ENCODE data around the gene ABCC4. TPM values are rescaled to one million over a fixed set of nuclear protein-coding genes. Genes with fewer than 3 reads are reported as not detected.

Gene ABCC4
- total RNA-seq, 4 donors from 2014 or later = 2.5 to 12.6 (median 6.0) TPM

GRCh38 chr13:94993616-94994015, 307.6 kb downstream of the ABCC4 start:
- WGBS, 2 donors = 48 to 68% methylated on average over 3 of the region's 3 CpGs
- H3K27ac ChIP-seq = no peak overlapping the region
- no peaks in the 10 kb centered on the region for H3K4me1 ChIP-seq
- intact Hi-C loops (cut with DNase I) = no loop called here
- no peaks in the 10 kb centered on the region for H3K36me3 ChIP-seq
- TF ChIP-seq CTCF (IDR thresholded peaks at IDR 0.05) (no peak), POLR2A (IDR thresholded peaks at IDR 0.05) (no peak)
- no peaks in the 10 kb centered on the region for H3K9me3 ChIP-seq
- peaks cover 0 to 2% (median 0%) of the 10 kb centered on the region in 4 donors for H3K27me3 ChIP-seq
- no peak for DNase-seq
- no peak overlapping the region for H3K4me3 ChIP-seq

- Histone ChIP-seq H3K9me3 (no peaks in the 10 kb centered on the region), H3K4me3 (no peak overlapping the region), H3K4me1 (no peaks in the 10 kb centered on the region), H3K27me3 (no peaks in the 10 kb centered on the region), H3K27ac (no peak overlapping the region), H3K36me3 (no peaks in the 10 kb centered on the region)
- intact Hi-C loops (cut with DNase I) = no loop called here
- no peak for DNase-seq
- no peak for TF ChIP-seq CTCF (IDR thresholded peaks at IDR 0.05)
- no peak for TF ChIP-seq POLR2A (IDR thresholded peaks at IDR 0.05)
- 69 to 73% methylated on average over 9 of the region's 9 CpGs for WGBS, 2 donors
These were observed 309.0 kb downstream of the ABCC4 start for GRCh38 chr13:94992036-94992960.

GRCh38 chr13:94988654-94989053, 312.6 kb downstream of the ABCC4 start:
- TF ChIP-seq CTCF (IDR thresholded peaks at IDR 0.05) (peak in 1 of 6 experiments; percentile 28), POLR2A (IDR thresholded peaks at IDR 0.05) (no peak)
- H3K36me3 ChIP-seq = no peaks in the 10 kb centered on the region
- no peak overlapping the region for H3K27ac ChIP-seq
- no peaks in the 10 kb centered on the region for H3K4me1 ChIP-seq
- H3K27me3 ChIP-seq = no peaks in the 10 kb centered on the region
- no peak for DNase-seq
- intact Hi-C loops (cut with DNase I) = no loop called here
- 76 to 77% methylated on average over 3 of the region's 3 CpGs for WGBS, 2 donors
- no peaks in the 10 kb centered on the region for H3K9me3 ChIP-seq
- no peak overlapping the region for H3K4me3 ChIP-seq

GRCh38 chr13:94987869-94988268, 313.4 kb downstream of the ABCC4 start:
- Histone ChIP-seq H3K27me3 (no peaks in the 10 kb centered on the region), H3K4me3 (no peak overlapping the region), H3K36me3 (no peaks in the 10 kb centered on the region), H3K27ac (no peak overlapping the region), H3K9me3 (no peaks in the 10 kb centered on the region), H3K4me1 (no peaks in the 10 kb centered on the region)
- DNase-seq = no peak
- WGBS, 2 donors = 92 to 95% methylated on average over 1 of the region's 1 CpG
- TF ChIP-seq POLR2A (IDR thresholded peaks at IDR 0.05) (no peak), CTCF (IDR thresholded peaks at IDR 0.05) (no peak)
- intact Hi-C loops (cut with DNase I) = no loop called here

GRCh38 chr13:94987081-94987480, 314.2 kb downstream of the ABCC4 start:
- H3K36me3 ChIP-seq = no peaks in the 10 kb centered on the region
- no peak overlapping the region for H3K27ac ChIP-seq
- WGBS, 2 donors = 82% methylated on average over 5 of the region's 5 CpGs

More at GRCh38 chr13:94987081-94987480, 314.2 kb downstream of the ABCC4 start:
- no peak overlapping the region for H3K4me3 ChIP-seq
- H3K27me3 ChIP-seq = no peaks in the 10 kb centered on the region
- no peak for DNase-seq
- no peak for TF ChIP-seq CTCF (IDR thresholded peaks at IDR 0.05)
- no peak for TF ChIP-seq POLR2A (IDR thresholded peaks at IDR 0.05)
- H3K4me1 ChIP-seq = no peaks in the 10 kb centered on the region
- intact Hi-C loops (cut with DNase I) = no loop called here
- no peaks in the 10 kb centered on the region for H3K9me3 ChIP-seq
